GM21528 (cell line): Measurements from ENCODE around the gene ACTL7A.
"Not testable (repeated sequence)": the region's sequence is repeated elsewhere in the genome, so short reads cannot be mapped to it uniquely, and the experiment has no call there.

ENCODE experiments used
- ATAC-seq: cut with Tn5 transposase; IDR thresholded peaks from one replicate; pipeline ENCODE4 v1.9.1; 2021; ENCODE audit warnings: mild to moderate bottlenecking, moderate library complexity; ENCODE audit not compliant: unreplicated experiment, low FRiP score

ACTL7A gene

GRCh38 chr9:108848296-108848695 lies 13.8 kb upstream of the ACTL7A start:
- ATAC-seq = not testable (repeated sequence)

- ATAC-seq = no peak
Observed at GRCh38 chr9:108850293-108850897, 11.7 kb upstream of the ACTL7A start.

GRCh38 chr9:108851138-108851537 lies 10.9 kb upstream of the ACTL7A start:
- no peak for ATAC-seq

GRCh38 chr9:108852079-108852478 lies 10.0 kb upstream of the ACTL7A start:
- ATAC-seq = no peak

GRCh38 chr9:108854094-108854493 lies 8.0 kb upstream of the ACTL7A start:
- ATAC-seq = no peak

GRCh38 chr9:108854641-108855528 lies 7.2 kb upstream of the ACTL7A start:
- ATAC-seq = no peak

- no peak for ATAC-seq
Observed at GRCh38 chr9:108855529-108855886, 6.6 kb upstream of the ACTL7A start.

GRCh38 chr9:108855888-108856287 lies 6.2 kb upstream of the ACTL7A start, which contains the start of gene ACTL7B:
Gene ACTL7B (minus strand): TSS chr9:108855986. CDS start chr9:108855930, 56 bp downstream.
- ATAC-seq = no peak

- ATAC-seq = no peak
Observed at GRCh38 chr9:108857572-108857971, 4.5 kb upstream of the ACTL7A start.

- ATAC-seq = no peak
Observed at GRCh38 chr9:108859459-108860114, 2.5 kb upstream of the ACTL7A start.

GRCh38 chr9:108860354-108860753 lies 1.7 kb upstream of the ACTL7A start:
- no peak for ATAC-seq

- ATAC-seq = no peak
Observed at GRCh38 chr9:108860764-108861163, 1.3 kb upstream of the ACTL7A start.

GRCh38 chr9:108861464-108861863 lies 602 bp upstream of the ACTL7A start:
- ATAC-seq = no peak

GRCh38 chr9:108863891-108864290 lies 1.8 kb downstream of the ACTL7A start:
- ATAC-seq = no peak

- no peak for ATAC-seq
Observed at GRCh38 chr9:108864446-108864845, 2.4 kb downstream of the ACTL7A start.

GRCh38 chr9:108865037-108865436 lies 3.0 kb downstream of the ACTL7A start:
- ATAC-seq = no peak

GRCh38 chr9:108866001-108866420 lies 3.9 kb downstream of the ACTL7A start:
- no peak for ATAC-seq

- no peak for ATAC-seq
Observed at GRCh38 chr9:108867116-108867515, 5.0 kb downstream of the ACTL7A start.

GRCh38 chr9:108867829-108868228 lies 5.8 kb downstream of the ACTL7A start:
- ATAC-seq = no peak

GRCh38 chr9:108869092-108869725 lies 7.1 kb downstream of the ACTL7A start:
- ATAC-seq = no peak
